CD4-positive, alpha-beta T cell treated with Interferon gamma for 1 hour (primary cell): ENCODE measurements around the gene MAGI1.

Source experiments
- DNase-seq: peaks from one replicate; pipeline ENCODE4 v3.0.0-alpha.2; 2020

MAGI1 gene

GRCh38 chr3:65328148-65328547, 710.6 kb downstream of the MAGI1 start:
- DNase-seq: no peak

- DNase-seq: no peak
Measured at GRCh38 chr3:65326574-65326973, 712.1 kb downstream of the MAGI1 start.

DNA sequence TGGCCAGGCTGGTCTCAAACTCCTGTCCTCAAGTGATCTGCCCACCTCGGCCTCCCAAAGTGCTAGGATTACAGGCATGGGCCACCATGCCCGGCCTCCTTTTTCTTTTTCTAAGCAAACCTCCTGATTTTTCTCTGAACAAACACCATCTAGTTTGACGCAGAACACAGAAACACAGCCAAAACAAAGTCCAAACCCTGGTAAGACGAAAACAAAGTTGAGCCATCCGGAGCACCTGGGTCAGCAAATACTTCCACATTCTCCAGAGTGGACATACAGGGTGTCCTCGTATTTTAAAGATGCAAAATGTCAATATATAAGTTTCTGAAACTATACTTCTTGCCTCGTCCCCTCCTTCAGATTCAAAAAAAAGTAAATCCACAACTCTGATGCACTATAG, 715.8 kb downstream of the MAGI1 start:
- no peak for DNase-seq

GRCh38 chr3:65318231-65318630, 720.5 kb downstream of the MAGI1 start:
- DNase-seq: no peak

DNA sequence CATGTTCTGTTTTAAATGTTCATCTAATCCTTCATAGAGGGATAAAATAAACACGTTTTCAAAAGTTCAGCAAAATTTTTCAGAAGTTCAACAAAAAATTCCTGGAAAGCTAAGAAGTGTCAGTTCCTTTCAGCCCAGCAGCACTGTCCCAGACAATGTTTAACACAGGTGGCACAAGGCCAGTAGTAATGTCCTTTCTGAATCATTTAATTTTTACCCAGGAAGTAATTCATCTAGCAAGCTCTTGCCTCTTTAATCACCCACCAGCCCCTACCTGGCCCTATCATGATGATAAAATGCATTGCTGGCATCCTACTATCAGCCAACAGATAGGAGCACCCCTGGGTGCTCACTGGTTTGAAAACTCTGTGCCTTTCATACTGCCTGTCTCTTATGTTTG, 723.8 kb downstream of the MAGI1 start:
- no peak for DNase-seq

DNA sequence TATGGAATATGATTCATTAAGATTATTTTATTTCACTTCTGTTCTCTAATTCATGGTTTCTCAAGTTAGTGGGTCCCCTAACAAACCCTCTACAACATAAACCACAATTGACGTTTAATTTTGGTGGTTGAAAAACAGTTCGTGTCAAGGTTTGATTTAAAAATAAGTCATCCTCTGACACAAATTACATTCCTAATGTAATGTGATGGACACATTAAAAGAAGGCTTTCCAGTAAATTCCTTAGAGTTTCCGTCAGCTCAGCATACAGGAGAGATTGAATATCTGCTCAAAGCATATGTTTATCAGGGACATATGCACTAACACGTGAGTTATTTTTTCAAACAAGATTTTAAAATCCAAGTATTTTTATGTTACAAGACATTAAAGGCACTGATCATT, 724.4 kb downstream of the MAGI1 start:
- no peak for DNase-seq

DNA sequence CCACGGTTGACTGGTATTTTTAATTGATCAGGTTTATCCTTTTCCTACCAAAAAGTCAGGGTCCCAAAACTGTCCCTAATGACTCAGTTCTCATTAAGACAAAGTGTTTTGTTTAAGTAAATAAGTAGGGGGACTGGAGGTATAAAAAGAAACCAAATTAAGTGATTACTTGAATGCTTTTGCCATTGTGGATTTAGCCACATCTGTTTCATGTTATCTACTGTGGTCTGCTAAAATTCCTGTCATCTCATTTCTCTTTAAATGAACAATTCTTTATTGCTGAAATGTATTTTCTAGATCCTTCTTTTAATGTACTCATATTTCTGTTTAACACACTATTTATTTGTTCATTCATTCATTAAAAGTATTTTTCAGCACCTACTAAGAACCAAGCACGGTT, 725.1 kb downstream of the MAGI1 start:
- no peak for DNase-seq

DNA sequence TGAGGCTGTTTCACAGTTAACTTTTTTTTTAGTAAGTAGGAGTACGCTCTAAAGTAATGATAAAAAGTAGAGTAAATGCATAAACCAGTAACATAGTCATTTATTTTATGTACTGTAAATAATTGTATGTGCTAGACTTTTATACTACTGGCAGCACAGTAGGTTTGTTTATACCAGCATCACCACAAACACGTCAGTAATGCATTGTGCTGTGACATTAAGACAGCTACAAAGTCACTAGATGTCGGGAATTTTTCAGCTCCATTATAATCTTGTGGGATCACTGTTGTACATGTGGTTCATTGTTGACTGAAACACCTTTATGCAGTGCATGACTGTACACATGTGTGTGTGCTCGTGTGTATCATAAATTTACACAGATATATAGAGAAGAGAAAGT, 732.9 kb downstream of the MAGI1 start:
- DNase-seq: no peak
